GM20000 (cell line): Measurements from ENCODE around the gene TIAM1.

Source experiments
- DNase-seq: peaks from one replicate; pipeline ENCODE4 v3.0.0; 2012; ENCODE audit warnings: low spot score
- TF ChIP-seq, protein P1 (sequence below): IDR thresholded peaks from 2 replicates; pipeline ENCODE4 v1.5.1; 2012; ENCODE audit warnings: mild to moderate bottlenecking, control low read depth; ENCODE audit errors: extremely low read depth, missing control alignments

TIAM1 gene, protein sequence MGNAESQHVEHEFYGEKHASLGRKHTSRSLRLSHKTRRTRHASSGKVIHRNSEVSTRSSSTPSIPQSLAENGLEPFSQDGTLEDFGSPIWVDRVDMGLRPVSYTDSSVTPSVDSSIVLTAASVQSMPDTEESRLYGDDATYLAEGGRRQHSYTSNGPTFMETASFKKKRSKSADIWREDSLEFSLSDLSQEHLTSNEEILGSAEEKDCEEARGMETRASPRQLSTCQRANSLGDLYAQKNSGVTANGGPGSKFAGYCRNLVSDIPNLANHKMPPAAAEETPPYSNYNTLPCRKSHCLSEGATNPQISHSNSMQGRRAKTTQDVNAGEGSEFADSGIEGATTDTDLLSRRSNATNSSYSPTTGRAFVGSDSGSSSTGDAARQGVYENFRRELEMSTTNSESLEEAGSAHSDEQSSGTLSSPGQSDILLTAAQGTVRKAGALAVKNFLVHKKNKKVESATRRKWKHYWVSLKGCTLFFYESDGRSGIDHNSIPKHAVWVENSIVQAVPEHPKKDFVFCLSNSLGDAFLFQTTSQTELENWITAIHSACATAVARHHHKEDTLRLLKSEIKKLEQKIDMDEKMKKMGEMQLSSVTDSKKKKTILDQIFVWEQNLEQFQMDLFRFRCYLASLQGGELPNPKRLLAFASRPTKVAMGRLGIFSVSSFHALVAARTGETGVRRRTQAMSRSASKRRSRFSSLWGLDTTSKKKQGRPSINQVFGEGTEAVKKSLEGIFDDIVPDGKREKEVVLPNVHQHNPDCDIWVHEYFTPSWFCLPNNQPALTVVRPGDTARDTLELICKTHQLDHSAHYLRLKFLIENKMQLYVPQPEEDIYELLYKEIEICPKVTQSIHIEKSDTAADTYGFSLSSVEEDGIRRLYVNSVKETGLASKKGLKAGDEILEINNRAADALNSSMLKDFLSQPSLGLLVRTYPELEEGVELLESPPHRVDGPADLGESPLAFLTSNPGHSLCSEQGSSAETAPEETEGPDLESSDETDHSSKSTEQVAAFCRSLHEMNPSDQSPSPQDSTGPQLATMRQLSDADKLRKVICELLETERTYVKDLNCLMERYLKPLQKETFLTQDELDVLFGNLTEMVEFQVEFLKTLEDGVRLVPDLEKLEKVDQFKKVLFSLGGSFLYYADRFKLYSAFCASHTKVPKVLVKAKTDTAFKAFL (N-terminal part only)

DNA sequence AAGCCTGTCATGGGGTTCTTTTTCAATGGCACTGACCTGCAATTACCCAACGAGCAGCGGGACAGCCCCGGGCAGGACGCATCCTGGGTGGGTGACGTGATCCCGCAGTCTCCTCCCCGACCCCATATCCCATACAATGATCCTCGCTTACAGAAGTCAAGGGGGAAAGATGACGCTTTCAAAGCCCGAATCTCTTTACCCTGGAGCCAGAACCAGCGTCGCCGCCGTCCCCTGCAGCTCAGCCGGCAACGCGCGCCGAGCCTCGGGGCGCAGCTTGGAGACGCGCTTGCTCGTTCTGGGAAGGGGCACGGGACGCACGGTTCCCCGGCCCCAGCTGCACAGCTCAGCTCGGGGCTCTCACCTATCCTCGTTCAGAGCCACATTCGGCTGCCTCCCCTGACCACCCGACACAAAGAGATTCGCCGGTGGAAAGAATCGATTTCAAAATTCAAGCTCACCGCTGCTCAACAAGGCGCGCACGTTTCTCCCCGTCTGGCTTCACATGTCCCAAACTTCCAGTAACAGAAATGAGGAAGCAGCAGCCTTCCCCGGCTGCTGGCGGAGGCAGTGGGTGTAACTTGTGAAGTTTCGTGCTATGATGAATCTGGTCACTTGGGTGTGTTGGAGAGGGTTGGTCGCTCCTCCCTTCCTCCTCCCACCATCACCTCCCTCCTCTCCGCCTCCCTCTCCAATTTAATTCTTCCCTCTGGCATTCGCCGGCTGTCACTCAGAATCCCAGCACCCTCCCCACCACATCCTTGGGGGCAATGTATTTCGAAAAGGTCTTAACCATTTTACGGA lies at the start of gene TIAM1:
TSS of gene TIAM1 (minus strand) at position 582 of the 801 bp plus-strand sequence. CDS start 77,289 bp downstream, outside the sequence.
- DNase-seq, result peak; percentile 27

DNA sequence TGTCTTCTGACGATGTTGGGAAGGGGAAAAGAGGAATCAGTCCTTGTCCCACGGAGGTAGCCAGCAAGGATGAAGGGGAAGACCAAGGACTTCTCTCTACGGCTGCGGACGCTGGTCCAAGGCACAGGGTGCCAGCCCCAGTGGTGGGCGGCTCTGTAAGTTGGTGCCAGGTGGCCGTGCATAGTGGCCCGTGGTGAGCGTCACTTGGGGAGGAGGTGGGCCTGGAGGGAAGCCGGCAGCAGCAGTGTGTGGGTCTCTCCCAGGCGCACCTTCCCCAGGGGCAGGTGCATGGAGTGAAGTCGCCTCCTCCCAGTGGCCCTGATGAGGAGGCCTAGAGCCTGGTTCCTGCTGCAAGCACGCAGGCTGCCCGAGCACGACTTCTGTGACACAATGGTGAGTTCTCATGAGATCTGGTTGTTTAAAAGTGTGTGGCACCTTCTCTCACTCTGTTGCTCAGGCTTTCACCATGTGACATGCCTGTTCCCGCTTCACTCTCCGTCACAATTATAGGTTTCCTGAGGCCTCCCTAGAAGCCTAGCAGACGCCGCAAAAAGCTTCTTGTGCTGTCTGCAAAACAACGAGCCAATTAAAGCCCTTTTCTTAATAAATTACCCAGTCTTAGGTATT lies 43.6 kb upstream of the TIAM1 start:
- TF ChIP-seq, protein P1, sequence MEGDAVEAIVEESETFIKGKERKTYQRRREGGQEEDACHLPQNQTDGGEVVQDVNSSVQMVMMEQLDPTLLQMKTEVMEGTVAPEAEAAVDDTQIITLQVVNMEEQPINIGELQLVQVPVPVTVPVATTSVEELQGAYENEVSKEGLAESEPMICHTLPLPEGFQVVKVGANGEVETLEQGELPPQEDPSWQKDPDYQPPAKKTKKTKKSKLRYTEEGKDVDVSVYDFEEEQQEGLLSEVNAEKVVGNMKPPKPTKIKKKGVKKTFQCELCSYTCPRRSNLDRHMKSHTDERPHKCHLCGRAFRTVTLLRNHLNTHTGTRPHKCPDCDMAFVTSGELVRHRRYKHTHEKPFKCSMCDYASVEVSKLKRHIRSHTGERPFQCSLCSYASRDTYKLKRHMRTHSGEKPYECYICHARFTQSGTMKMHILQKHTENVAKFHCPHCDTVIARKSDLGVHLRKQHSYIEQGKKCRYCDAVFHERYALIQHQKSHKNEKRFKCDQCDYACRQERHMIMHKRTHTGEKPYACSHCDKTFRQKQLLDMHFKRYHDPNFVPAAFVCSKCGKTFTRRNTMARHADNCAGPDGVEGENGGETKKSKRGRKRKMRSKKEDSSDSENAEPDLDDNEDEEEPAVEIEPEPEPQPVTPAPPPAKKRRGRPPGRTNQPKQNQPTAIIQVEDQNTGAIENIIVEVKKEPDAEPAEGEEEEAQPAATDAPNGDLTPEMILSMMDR, result no peak
- DNase-seq, result no peak

More for the DNA sequence above, at the start of gene TIAM1:
- TF ChIP-seq, protein P1, result no peak

DNA sequence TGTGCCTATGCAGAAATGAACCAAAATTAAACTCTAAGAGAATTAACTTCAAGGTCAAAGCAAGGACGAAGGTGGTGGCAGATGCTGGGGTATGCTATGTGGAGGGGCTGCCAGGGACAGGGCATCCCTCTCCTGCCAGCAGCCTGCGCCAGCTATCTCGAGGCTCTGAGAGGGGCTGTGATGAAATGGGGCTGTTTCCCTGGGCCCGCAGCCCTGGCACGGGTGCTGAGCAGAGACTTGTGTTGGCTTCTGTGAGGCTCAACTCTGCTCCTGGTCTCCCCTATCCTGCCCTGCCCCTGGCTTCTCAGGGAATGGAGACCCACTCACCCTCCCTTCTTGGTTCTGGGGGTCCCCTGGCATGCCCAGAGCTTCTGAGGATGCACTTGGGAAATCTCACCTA lies 41.9 kb upstream of the TIAM1 start:
- no peak for DNase-seq
- TF ChIP-seq, protein P1, result no peak

DNA sequence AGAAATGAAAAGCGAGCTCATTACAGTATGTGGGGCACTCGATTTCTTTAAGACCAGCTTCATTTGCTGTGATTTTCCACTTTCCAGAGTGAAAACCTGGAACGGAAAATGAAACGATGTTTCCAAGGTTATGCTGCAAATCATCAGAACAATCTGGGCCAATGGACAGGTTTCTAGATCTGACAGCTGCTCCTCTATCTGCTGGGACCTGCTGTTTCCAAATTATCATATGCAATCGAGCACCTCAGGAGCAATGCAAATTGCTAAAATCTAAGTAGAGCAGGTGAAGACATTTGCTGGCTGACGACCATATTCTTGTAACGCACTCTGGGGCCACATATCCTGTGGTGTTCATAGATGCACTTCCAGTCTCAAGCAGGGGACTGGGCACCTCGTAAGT lies 39.7 kb upstream of the TIAM1 start:
- no peak for DNase-seq
- TF ChIP-seq, protein P1, result no peak

DNA sequence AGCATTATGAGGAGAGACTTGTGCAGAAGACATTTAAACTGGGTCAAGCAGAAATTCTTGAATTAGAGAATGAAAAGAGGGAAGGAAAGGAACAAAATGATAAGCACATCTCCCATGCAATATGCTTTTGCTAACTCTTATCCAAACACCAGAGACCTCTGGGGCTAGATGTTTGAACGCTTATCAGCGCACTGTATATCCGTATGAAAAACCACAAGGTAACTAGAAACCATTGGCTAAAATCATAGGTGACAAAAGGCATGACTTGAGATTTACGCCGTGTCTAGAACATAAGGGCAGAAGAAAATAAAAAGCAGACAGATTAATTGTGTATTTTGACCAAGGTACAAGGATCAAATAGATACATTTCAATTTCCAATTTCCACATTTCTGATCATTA lies 38.0 kb upstream of the TIAM1 start:
- TF ChIP-seq, protein P1, result no peak
- no peak for DNase-seq

DNA sequence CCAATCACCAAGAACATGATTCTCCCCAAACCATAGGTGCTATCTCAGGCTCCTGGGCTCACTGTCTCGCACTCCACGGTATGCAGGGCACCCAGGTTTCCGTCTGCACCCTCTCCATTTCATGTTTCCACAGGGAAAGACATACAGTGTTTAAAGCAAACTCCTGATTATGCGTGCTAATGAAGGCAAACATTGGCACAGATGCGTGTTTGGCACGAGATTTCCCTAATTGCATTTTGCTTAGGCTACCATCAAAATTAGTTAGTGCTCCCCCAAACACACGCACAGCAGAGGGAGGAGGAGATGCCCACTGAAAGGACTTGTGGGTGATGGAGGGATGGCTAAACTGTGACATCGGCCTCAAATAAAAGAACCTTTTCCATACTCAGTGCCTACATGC lies 32.2 kb upstream of the TIAM1 start:
- TF ChIP-seq, protein P1, result no peak

More for the DNA sequence above, 32.2 kb upstream of the TIAM1 start:
- no peak for DNase-seq
